PC-9 (cell line): ENCODE results near the gene UFL1.

Source experiments
- EZH2 ChIP-seq: fragments of 200-600 bp; sonication (generic); IDR thresholded peaks from 2 replicates; pipeline ENCODE4 v1.8.0; 2017; ENCODE audit warnings: antibody characterized with exemption, low read depth
- TF ChIP-seq, protein P1 (sequence below): fragments of 200-600 bp; sonication (generic); conservative IDR thresholded peaks from 2 replicates; pipeline ENCODE4 v1.6.1; 2017; ENCODE audit warnings: mixed run types, antibody characterized with exemption, mild to moderate bottlenecking, moderate library complexity

DNA sequence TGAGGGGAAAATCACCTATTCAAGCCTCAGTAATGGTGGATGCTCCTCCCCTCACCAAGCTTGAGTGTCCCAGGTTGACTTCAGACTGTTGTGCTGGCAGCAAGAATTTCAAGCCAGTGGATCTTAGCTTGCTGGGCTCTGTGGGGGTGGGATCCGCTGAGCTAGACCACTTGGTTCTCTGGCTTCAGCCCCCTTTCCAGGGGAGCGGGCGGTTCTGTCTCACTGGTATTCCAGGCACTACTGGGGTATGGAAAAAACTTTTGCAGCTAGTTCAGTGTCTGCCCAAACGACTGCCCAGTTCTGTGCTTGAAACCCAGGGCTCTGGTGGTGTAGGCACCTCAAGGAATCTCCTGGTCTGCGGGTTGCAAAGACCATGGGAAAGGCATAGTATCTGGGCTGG, 42.9 kb upstream of the UFL1 start:
- TF ChIP-seq, protein P1, sequence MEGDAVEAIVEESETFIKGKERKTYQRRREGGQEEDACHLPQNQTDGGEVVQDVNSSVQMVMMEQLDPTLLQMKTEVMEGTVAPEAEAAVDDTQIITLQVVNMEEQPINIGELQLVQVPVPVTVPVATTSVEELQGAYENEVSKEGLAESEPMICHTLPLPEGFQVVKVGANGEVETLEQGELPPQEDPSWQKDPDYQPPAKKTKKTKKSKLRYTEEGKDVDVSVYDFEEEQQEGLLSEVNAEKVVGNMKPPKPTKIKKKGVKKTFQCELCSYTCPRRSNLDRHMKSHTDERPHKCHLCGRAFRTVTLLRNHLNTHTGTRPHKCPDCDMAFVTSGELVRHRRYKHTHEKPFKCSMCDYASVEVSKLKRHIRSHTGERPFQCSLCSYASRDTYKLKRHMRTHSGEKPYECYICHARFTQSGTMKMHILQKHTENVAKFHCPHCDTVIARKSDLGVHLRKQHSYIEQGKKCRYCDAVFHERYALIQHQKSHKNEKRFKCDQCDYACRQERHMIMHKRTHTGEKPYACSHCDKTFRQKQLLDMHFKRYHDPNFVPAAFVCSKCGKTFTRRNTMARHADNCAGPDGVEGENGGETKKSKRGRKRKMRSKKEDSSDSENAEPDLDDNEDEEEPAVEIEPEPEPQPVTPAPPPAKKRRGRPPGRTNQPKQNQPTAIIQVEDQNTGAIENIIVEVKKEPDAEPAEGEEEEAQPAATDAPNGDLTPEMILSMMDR: no peak
- no peak for TF ChIP-seq EZH2
